MM.1S (cell line): ENCODE results near the gene AARS1.
"Not testable (repeated sequence)": the region's sequence is repeated elsewhere in the genome, so short reads cannot be mapped to it uniquely, and the experiment has no call there.

Experiments
- EZH2 ChIP-seq: fragments of 300-600 bp; sonication (generic); optimal IDR thresholded peaks from 2 replicates; pipeline ENCODE3; 2017; ENCODE audit warnings: low read depth, mild to moderate bottlenecking, antibody characterized with exemption, low read length, mixed read lengths
- TF ChIP-seq, protein P1 (sequence below): fragments of 300-600 bp; sonication (generic); IDR thresholded peaks from 2 replicates; pipeline ENCODE4 v1.5.1; 2016; ENCODE audit warnings: antibody characterized with exemption, low read length, mixed read lengths

DNA sequence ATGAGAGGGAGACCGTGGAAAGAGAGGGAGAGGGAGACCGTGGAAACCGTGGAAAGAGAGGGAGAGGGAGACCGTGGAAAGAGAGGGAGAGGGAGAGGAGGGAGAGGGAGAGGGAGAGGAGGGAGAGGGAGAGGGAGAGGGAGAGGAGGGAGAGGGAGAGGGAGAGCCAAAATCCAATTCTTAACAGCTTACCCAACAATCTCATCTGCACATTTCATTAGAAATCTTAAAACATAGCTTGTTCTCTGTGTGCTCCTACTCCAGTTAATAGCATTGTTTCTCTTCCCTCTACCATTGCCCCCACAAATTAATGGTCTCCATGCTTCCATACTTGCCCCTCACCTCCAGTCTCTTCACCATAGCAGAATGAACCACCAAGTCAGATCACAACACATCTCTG, 63.9 kb downstream of the AARS1 start:
- TF ChIP-seq, protein P1, sequence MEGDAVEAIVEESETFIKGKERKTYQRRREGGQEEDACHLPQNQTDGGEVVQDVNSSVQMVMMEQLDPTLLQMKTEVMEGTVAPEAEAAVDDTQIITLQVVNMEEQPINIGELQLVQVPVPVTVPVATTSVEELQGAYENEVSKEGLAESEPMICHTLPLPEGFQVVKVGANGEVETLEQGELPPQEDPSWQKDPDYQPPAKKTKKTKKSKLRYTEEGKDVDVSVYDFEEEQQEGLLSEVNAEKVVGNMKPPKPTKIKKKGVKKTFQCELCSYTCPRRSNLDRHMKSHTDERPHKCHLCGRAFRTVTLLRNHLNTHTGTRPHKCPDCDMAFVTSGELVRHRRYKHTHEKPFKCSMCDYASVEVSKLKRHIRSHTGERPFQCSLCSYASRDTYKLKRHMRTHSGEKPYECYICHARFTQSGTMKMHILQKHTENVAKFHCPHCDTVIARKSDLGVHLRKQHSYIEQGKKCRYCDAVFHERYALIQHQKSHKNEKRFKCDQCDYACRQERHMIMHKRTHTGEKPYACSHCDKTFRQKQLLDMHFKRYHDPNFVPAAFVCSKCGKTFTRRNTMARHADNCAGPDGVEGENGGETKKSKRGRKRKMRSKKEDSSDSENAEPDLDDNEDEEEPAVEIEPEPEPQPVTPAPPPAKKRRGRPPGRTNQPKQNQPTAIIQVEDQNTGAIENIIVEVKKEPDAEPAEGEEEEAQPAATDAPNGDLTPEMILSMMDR: not testable (repeated sequence)
- not testable (repeated sequence) for TF ChIP-seq EZH2
